ENCODE data around the gene PARD3. TPM values are rescaled to one million over a fixed set of nuclear protein-coding genes. Genes with fewer than 3 reads are reported as not detected.

The PARD3 gene
- polyA plus RNA-seq, 3 donors: 0.51 TPM; not detected in 2

DNA sequence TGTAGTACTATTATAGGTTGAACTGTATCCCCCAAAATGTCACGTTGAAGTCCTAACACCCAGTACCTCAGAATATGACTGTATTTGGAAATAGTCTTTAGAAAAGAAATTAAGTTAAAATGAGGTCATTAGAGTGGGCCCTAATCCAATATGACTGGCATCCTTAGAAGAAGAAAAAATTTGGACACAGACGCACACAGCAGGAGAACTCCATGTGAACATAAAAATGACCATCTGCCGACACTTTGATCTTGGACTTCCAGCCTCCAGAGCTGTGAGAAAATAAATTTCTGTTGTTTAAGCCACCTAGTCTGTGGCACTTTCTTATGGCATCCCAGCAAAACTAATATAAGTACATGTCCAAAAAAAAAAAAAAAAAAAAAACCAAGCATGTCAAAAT, 225.8 kb downstream of the PARD3 start:
- Mint-ChIP-seq H3K27ac (no peak overlapping the region), H3K9me3 (peaks cover 0 to 2% (median 0%) of the 10 kb centered on the region in 7 donors), H3K4me1 (peaks cover 4% of the 10 kb centered on the region), H3K36me3 (no peaks in the 10 kb centered on the region), H3K4me3 (no peak overlapping the region), H3K27me3 (ENCODE audit: low read depth in 3 of 3) (peaks cover 2 to 3% (median 2%) of the 10 kb centered on the region in 3 donors)
- H3K27ac ChIP-seq (ENCODE audit: low read depth in 1 of 2, low read length in 2 of 2): no peak overlapping the region
- no peaks in the 10 kb centered on the region for H4K20me1 ChIP-seq (ENCODE audit: insufficient read depth, low read length)
- DNase-seq: no peak
- H3K9ac ChIP-seq (ENCODE audit: insufficient read depth, low read length, poor library complexity, severe bottlenecking): no peak overlapping the region
- H3K27me3 ChIP-seq (ENCODE audit: control insufficient read depth in 2 of 2, insufficient read depth in 2 of 2, low read length in 2 of 2): no peaks in the 10 kb centered on the region
- TF ChIP-seq CTCF (IDR thresholded peaks at IDR 0.05): no peak
- H3K4me1 ChIP-seq (ENCODE audit: control insufficient read depth in 1 of 2, insufficient read depth in 2 of 2, low read length in 2 of 2): peaks cover 0 to 5% of the 10 kb centered on the region in 2 donors
- no peaks in the 10 kb centered on the region for H3K79me2 ChIP-seq (ENCODE audit: insufficient read depth, low read length)
- no peaks in the 10 kb centered on the region for H3K36me3 ChIP-seq (replicated peaks in 1 of 2; ENCODE audit: control insufficient read depth in 1 of 2, insufficient read depth in 2 of 2, low read length in 2 of 2)
- H2AFZ ChIP-seq (ENCODE audit: insufficient read depth, low read depth, low read length, poor library complexity, severe bottlenecking): no peak overlapping the region
- no CpG with 5 or more reads among the region's 3 CpGs for WGBS (ENCODE audit: insufficient coverage)
- intact Hi-C loops (cut with micrococcal nuclease): no loop called here
- no peak overlapping the region for H3K4me3 ChIP-seq (replicated peaks in 1 of 3; ENCODE audit: low read depth in 2 of 3, low read length in 3 of 3)
- H3K9me3 ChIP-seq (replicated peaks in 1 of 2; ENCODE audit: control insufficient read depth in 1 of 2, insufficient read depth in 1 of 2, low read length in 2 of 2): no peaks in the 10 kb centered on the region
- H3K4me2 ChIP-seq (replicated peaks; ENCODE audit: extremely low read depth, low read length, poor library complexity, severe bottlenecking): no peak overlapping the region

- peaks cover 14% of the 10 kb centered on the region for H3K4me1 Mint-ChIP-seq
- WGBS (ENCODE audit: insufficient coverage): 83% methylated on average over 1 of the region's 6 CpGs
- intact Hi-C loops (cut with micrococcal nuclease): no loop called here
- H3K36me3 Mint-ChIP-seq: no peaks in the 10 kb centered on the region
- no peaks in the 10 kb centered on the region for H3K79me2 ChIP-seq (ENCODE audit: insufficient read depth, low read length)
- H3K4me3 Mint-ChIP-seq: no peak overlapping the region
- DNase-seq: no peak
- H2AFZ ChIP-seq (ENCODE audit: insufficient read depth, low read depth, low read length, poor library complexity, severe bottlenecking): no peak overlapping the region
- TF ChIP-seq CTCF (IDR thresholded peaks at IDR 0.05): no peak
- no peak overlapping the region for H3K4me3 ChIP-seq (replicated peaks in 1 of 3; ENCODE audit: low read depth in 2 of 3, low read length in 3 of 3)
- H3K4me1 ChIP-seq (ENCODE audit: control insufficient read depth in 1 of 2, insufficient read depth in 2 of 2, low read length in 2 of 2): peaks cover 0 to 7% of the 10 kb centered on the region in 2 donors
- H3K9me3 Mint-ChIP-seq: peaks cover 0 to 2% (median 0%) of the 10 kb centered on the region in 7 donors
- H3K27ac Mint-ChIP-seq: no peak overlapping the region
- H4K20me1 ChIP-seq (ENCODE audit: insufficient read depth, low read length): no peaks in the 10 kb centered on the region
- no peaks in the 10 kb centered on the region for H3K9me3 ChIP-seq (replicated peaks in 1 of 2; ENCODE audit: control insufficient read depth in 1 of 2, insufficient read depth in 1 of 2, low read length in 2 of 2)
- H3K27ac ChIP-seq (ENCODE audit: low read depth in 1 of 2, low read length in 2 of 2): no peak overlapping the region
- no peaks in the 10 kb centered on the region for H3K27me3 ChIP-seq (ENCODE audit: control insufficient read depth in 2 of 2, insufficient read depth in 2 of 2, low read length in 2 of 2)
- H3K27me3 Mint-ChIP-seq (ENCODE audit: low read depth in 3 of 3): peaks cover 2 to 3% (median 2%) of the 10 kb centered on the region in 3 donors
- no peaks in the 10 kb centered on the region for H3K36me3 ChIP-seq (replicated peaks in 1 of 2; ENCODE audit: control insufficient read depth in 1 of 2, insufficient read depth in 2 of 2, low read length in 2 of 2)
- H3K4me2 ChIP-seq (replicated peaks; ENCODE audit: extremely low read depth, low read length, poor library complexity, severe bottlenecking): no peak overlapping the region
- H3K9ac ChIP-seq (ENCODE audit: insufficient read depth, low read length, poor library complexity, severe bottlenecking): no peak overlapping the region
Observed at GRCh38 chr10:34587680-34588019, 227.4 kb downstream of the PARD3 start.

All from CD14-positive monocyte (primary cell).